C4-2B (cell line): ENCODE measurements around the gene PEMT.

Experiments
- CTCF ChIP-seq: fragments of 450-650 bp; conservative IDR thresholded peaks from 2 replicates; pipeline ENCODE4 v1.5.1; 2017; ENCODE audit warnings: mild to moderate bottlenecking
- ZFX ChIP-seq: fragments of 450-650 bp; IDR thresholded peaks from 2 replicates; pipeline ENCODE4 v1.6.1; 2017

GRCh38 chr17:17462048-17462824 lies 129.3 kb downstream of the PEMT start:
- TF ChIP-seq CTCF = no peak
- no peak for TF ChIP-seq ZFX
